Transverse colon (tissue), 4 donors: Measurements from ENCODE around the gene ERVW-1.
"Not testable (repeated sequence)": the region's sequence is repeated elsewhere in the genome, so short reads cannot be mapped to it uniquely, and the experiment has no call there.

Experiments
- EP300 ChIP-seq: sonication (generic); formaldehyde crosslinking; IDR thresholded peaks from one replicate; pipeline ENCODE4 v1.6.1; 2017; ENCODE audit warnings: antibody characterized with exemption, low read depth
- POLR2A ChIP-seq: fragments of 450-650 bp; IDR thresholded peaks from one replicate; pipeline ENCODE4 v1.6.1; 2016; ENCODE audit warnings: antibody characterized with exemption, mild to moderate bottlenecking, moderate library complexity
- POLR2AphosphoS5 ChIP-seq, 3 donors: sonication (generic); formaldehyde crosslinking; IDR thresholded peaks; one replicate each; pipeline ENCODE4 v1.6.1; 2016; ENCODE audit warnings: antibody characterized with exemption in 3 of 3
- TF ChIP-seq, protein P1 (sequence below), 5 experiments: fragments of 200-600 bp in 3 of 5; fragments of 450-650 bp in 2 of 5; sonication (generic) in 3 of 5; IDR thresholded peaks; 1 replicate in 2 of 5; 2 replicates in 3 of 5; pipeline ENCODE4 v1.5.1; 2016 to 2017; ENCODE audit warnings: antibody characterized with exemption in 5 of 5, inconsistent platforms in 3 of 5, mild to moderate bottlenecking in 2 of 5, moderate library complexity in 1 of 5

DNA sequence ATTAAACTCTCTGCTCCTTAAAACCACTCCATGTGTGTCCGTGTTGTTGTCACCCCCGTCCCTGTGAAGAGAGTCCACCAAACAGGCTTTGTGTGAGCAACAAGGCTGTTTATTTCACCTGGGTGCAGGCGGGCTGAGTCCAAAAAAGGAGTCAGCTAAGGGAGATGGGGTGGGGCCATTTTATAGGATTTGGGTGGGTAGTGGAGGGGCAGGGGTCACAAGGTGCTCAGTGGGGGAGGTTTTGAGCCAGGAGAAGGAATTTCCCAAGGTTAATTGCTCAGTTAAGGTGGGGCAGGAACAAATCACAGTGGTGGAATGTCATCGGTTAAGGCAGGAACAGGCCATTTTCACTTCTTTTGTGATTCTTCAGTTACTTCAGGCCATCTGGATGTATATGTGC, 1.4 kb upstream of the ERVW-1 start:
- TF ChIP-seq, protein P1, sequence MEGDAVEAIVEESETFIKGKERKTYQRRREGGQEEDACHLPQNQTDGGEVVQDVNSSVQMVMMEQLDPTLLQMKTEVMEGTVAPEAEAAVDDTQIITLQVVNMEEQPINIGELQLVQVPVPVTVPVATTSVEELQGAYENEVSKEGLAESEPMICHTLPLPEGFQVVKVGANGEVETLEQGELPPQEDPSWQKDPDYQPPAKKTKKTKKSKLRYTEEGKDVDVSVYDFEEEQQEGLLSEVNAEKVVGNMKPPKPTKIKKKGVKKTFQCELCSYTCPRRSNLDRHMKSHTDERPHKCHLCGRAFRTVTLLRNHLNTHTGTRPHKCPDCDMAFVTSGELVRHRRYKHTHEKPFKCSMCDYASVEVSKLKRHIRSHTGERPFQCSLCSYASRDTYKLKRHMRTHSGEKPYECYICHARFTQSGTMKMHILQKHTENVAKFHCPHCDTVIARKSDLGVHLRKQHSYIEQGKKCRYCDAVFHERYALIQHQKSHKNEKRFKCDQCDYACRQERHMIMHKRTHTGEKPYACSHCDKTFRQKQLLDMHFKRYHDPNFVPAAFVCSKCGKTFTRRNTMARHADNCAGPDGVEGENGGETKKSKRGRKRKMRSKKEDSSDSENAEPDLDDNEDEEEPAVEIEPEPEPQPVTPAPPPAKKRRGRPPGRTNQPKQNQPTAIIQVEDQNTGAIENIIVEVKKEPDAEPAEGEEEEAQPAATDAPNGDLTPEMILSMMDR (IDR thresholded peaks at IDR 0.05), result not testable (repeated sequence)
- TF ChIP-seq POLR2AphosphoS5 (IDR thresholded peaks at IDR 0.05); POLR2A; EP300: not testable (repeated sequence)
